Raji (cell line): ENCODE measurements around the gene LAIR1.

ENCODE experiments used
- POLR2A ChIP-seq: IDR thresholded peaks from 2 replicates; pipeline ENCODE4 v1.6.1; 2011; ENCODE audit warnings: low read depth, low read length, control low read depth; ENCODE audit not compliant: insufficient read depth

Gene LAIR1

GRCh38 chr19:54345938-54346386, 18.8 kb downstream of the LAIR1 start:
- no peak for TF ChIP-seq POLR2A

- no peak for TF ChIP-seq POLR2A
Measured at GRCh38 chr19:54343868-54344267, 20.9 kb downstream of the LAIR1 start.

GRCh38 chr19:54341295-54341694, 23.4 kb downstream of the LAIR1 start:
- no peak for TF ChIP-seq POLR2A

GRCh38 chr19:54339646-54340358, 24.9 kb downstream of the LAIR1 start:
- TF ChIP-seq POLR2A: no peak

- no peak for TF ChIP-seq POLR2A
Measured at GRCh38 chr19:54338521-54338920, 26.2 kb downstream of the LAIR1 start.

GRCh38 chr19:54337858-54338230, 26.9 kb downstream of the LAIR1 start:
- no peak for TF ChIP-seq POLR2A

GRCh38 chr19:54336893-54337857, 27.6 kb downstream of the LAIR1 start:
- TF ChIP-seq POLR2A: no peak

- TF ChIP-seq POLR2A: no peak
Measured at GRCh38 chr19:54335979-54336892, 28.5 kb downstream of the LAIR1 start.

GRCh38 chr19:54335164-54335563, 29.6 kb downstream of the LAIR1 start:
- TF ChIP-seq POLR2A: no peak

- TF ChIP-seq POLR2A: no peak
Measured at GRCh38 chr19:54333586-54334298, 31.0 kb downstream of the LAIR1 start.

GRCh38 chr19:54332149-54332548, 32.6 kb downstream of the LAIR1 start:
- no peak for TF ChIP-seq POLR2A

GRCh38 chr19:54331626-54332025, 33.1 kb downstream of the LAIR1 start:
- no peak for TF ChIP-seq POLR2A

GRCh38 chr19:54329476-54330165, 35.1 kb downstream of the LAIR1 start:
- TF ChIP-seq POLR2A: no peak

GRCh38 chr19:54325631-54326030, 39.1 kb downstream of the LAIR1 start:
- no peak for TF ChIP-seq POLR2A
